ENCODE data around the gene MBD4. TPM values are rescaled to one million over a fixed set of nuclear protein-coding genes. Genes with fewer than 3 reads are reported as not detected.

MBD4 gene
- total and polyA plus RNA-seq, 10 of the 15 experiments (the other 5 are each of a cell fraction or from before 2014, with no cell fraction given): 17.7 to 59.0 (median 49.0) TPM

GRCh38 chr3:129474984-129475804 is 35.4 kb upstream of the MBD4 start:
- no peak for TF ChIP-seq CTCF (IDR thresholded peaks at IDR 0.05 in 2 of 3, conservative IDR thresholded peaks at IDR 0.05 in 1 of 3; ENCODE audit: control insufficient read depth in 2 of 3, extremely low read depth in 1 of 3, insufficient read depth in 1 of 3, low read depth in 3 of 3, low read length in 3 of 3)
- Histone ChIP-seq H3K79me2 (ENCODE audit: control insufficient read depth, insufficient read depth, low read length) (no peaks in the 10 kb centered on the region), H3K4me2 (ENCODE audit: control insufficient read depth, insufficient read depth) (no peak overlapping the region), H3K9me3 (replicated peaks; ENCODE audit: control insufficient read depth, insufficient read depth, low read length) (no peaks in the 10 kb centered on the region), H3K4me1 (ENCODE audit: control insufficient read depth, insufficient read depth, low read length) (no peaks in the 10 kb centered on the region), H3K27ac (ENCODE audit: control insufficient read depth, insufficient read depth) (no peak overlapping the region), H3K27me3 (replicated peaks in 1 of 2; ENCODE audit: control insufficient read depth in 2 of 2, insufficient read depth in 2 of 2, low read length in 1 of 2) (no peaks in the 10 kb centered on the region), H2AFZ (ENCODE audit: control insufficient read depth, low read depth, low read length) (no peak overlapping the region), H3K36me3 (ENCODE audit: control insufficient read depth in 2 of 2, insufficient read depth in 2 of 2, low read length in 1 of 2) (peaks cover 1 to 3% of the 10 kb centered on the region in 2 experiments; a peak in 2 of 4 replicates), H4K20me1 (ENCODE audit: control insufficient read depth, insufficient read depth) (no peaks in the 10 kb centered on the region), H3K4me3 (no peak overlapping the region), H3K9ac (ENCODE audit: control insufficient read depth, insufficient read depth, low read length) (no peak overlapping the region)
- SMC1A ChIA-PET (ENCODE audit: uncharacterized antibody, unreplicated experiment): interaction anchor here (0.7 to 1.3 kb wide), 6 partner anchors 11 to 171 kb away, joined by 3 to 4 read pairs (median 4); no protein-coding TSS in a partner anchor
- CTCF ChIA-PET: interaction anchor here (0.6 to 1.5 kb wide), 5 partner anchors 13 to 213 kb away, joined by 3 to 5 read pairs (median 4); no protein-coding TSS in a partner anchor
- no TSS peak for BruUV-seq (replicated peaks)
- intact Hi-C loops (cut with micrococcal nuclease; ENCODE audit: unreplicated experiment) (no loop called here), in situ Hi-C loops (cut with MboI) (no loop called here)
- WGBS (ENCODE audit: insufficient coverage, insufficient replicate concordance, low lambda C conversion rate, missing lambda C conversion rate): 87% methylated on average over 10 of the region's 10 CpGs
- DNase-seq (ENCODE audit: low read depth, low spot score): no peak
- RAD21 ChIA-PET (ENCODE audit: unreplicated experiment): interaction anchor here (0.6 to 1.0 kb wide), 2 partner anchors 194 to 350 kb away, joined by 3 read pairs; no protein-coding TSS in a partner anchor
- ATAC-seq: no peak
- no peak for FAIRE-seq
- POLR2A ChIA-PET: interaction anchor here (1.8 kb wide), 1 partner anchor 11 kb away, joined by 5 read pairs; no protein-coding TSS in a partner anchor

DNA sequence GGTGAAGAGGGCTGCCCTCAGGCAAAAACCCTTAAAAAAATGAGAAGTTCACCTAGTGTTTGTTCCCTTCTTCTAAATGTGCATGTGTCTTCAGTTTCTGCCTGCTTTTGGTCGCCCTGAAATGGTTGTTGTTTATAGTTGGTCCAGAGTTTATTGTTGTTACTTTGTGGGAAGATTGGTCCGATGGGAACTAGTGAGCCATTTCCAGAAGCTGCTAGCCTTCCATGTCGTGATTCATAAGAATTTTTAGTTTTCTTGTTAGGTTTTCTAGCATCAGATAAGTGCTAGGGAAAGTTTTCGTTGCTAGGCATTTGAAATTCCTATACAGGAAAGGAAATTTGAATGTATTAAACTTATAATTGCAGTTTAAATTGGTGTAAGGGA is 34.0 kb upstream of the MBD4 start:
- H3K9ac ChIP-seq (ENCODE audit: control insufficient read depth, insufficient read depth, low read length): no peak overlapping the region
- intact Hi-C loops (cut with micrococcal nuclease; ENCODE audit: unreplicated experiment) (no loop called here), in situ Hi-C loops (cut with MboI) (no loop called here)
- H3K4me3 ChIP-seq: no peak overlapping the region
- ATAC-seq: no peak
- no peaks in the 10 kb centered on the region for H3K27me3 ChIP-seq (replicated peaks in 1 of 2; ENCODE audit: control insufficient read depth in 2 of 2, insufficient read depth in 2 of 2, low read length in 1 of 2)
- ChIA-PET RAD21 (ENCODE audit: unreplicated experiment) (no interaction called here), CTCF (interaction anchor here (0.9 kb wide), 1 partner anchor 12 kb away, joined by 4 read pairs; no protein-coding TSS in a partner anchor), POLR2A (no interaction called here), SMC1A (ENCODE audit: uncharacterized antibody, unreplicated experiment) (interaction anchor here (0.9 kb wide), 1 partner anchor 12 kb away, joined by 3 read pairs; no protein-coding TSS in a partner anchor)
- peaks cover 1 to 3% of the 10 kb centered on the region in 2 experiments; a peak in 2 of 4 replicates for H3K36me3 ChIP-seq (ENCODE audit: control insufficient read depth in 2 of 2, insufficient read depth in 2 of 2, low read length in 1 of 2)
- no peak overlapping the region for H3K27ac ChIP-seq (ENCODE audit: control insufficient read depth, insufficient read depth)
- no peaks in the 10 kb centered on the region for H3K9me3 ChIP-seq (replicated peaks; ENCODE audit: control insufficient read depth, insufficient read depth, low read length)
- no peak for DNase-seq (ENCODE audit: low read depth, low spot score)
- BruUV-seq (replicated peaks): no TSS peak
- WGBS (ENCODE audit: insufficient coverage, insufficient replicate concordance, low lambda C conversion rate, missing lambda C conversion rate): 57% methylated on average over 4 of the region's 4 CpGs
- H3K4me1 ChIP-seq (ENCODE audit: control insufficient read depth, insufficient read depth, low read length): no peaks in the 10 kb centered on the region
- FAIRE-seq: no peak
- no peak overlapping the region for H3K4me2 ChIP-seq (ENCODE audit: control insufficient read depth, insufficient read depth)
- H3K79me2 ChIP-seq (ENCODE audit: control insufficient read depth, insufficient read depth, low read length): no peaks in the 10 kb centered on the region
- TF ChIP-seq IRF4 (IDR thresholded peaks at IDR 0.05; ENCODE audit: low read depth, low read length) (no peak), USF1 (IDR thresholded peaks at IDR 0.05; ENCODE audit: borderline replicate concordance, extremely low read length, insufficient read depth, low read depth, low read length) (no peak), NFXL1 (IDR thresholded peaks at IDR 0.05; ENCODE audit: borderline replicate concordance) (no peak), CTCF (IDR thresholded peaks at IDR 0.05 in 2 of 3, conservative IDR thresholded peaks at IDR 0.05 in 1 of 3; ENCODE audit: control insufficient read depth in 2 of 3, extremely low read depth in 1 of 3, insufficient read depth in 1 of 3, low read depth in 3 of 3, low read length in 3 of 3) (no peak)
- TF ChIP-seq, protein P1, sequence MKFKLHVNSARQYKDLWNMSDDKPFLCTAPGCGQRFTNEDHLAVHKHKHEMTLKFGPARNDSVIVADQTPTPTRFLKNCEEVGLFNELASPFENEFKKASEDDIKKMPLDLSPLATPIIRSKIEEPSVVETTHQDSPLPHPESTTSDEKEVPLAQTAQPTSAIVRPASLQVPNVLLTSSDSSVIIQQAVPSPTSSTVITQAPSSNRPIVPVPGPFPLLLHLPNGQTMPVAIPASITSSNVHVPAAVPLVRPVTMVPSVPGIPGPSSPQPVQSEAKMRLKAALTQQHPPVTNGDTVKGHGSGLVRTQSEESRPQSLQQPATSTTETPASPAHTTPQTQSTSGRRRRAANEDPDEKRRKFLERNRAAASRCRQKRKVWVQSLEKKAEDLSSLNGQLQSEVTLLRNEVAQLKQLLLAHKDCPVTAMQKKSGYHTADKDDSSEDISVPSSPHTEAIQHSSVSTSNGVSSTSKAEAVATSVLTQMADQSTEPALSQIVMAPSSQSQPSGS (IDR thresholded peaks at IDR 0.05; ENCODE audit: low read length): no peak
- H2AFZ ChIP-seq (ENCODE audit: control insufficient read depth, low read depth, low read length): no peak overlapping the region
- H4K20me1 ChIP-seq (ENCODE audit: control insufficient read depth, insufficient read depth): no peaks in the 10 kb centered on the region

All from GM12878 (cell line).